Nasal cavity respiratory epithelium epithelial cell of viscerocranial mucosa (primary cell): ENCODE measurements around the gene UBXN10. TPM values are rescaled to one million over a fixed set of nuclear protein-coding genes. Genes with fewer than 3 reads are reported as not detected.

Experiments used
- total RNA-seq: library from RNA; depleted of rRNA; stranded (reverse); fragments of >200 nt; gene quantifications from 2 replicates; pipeline ENCODE4 v1.2.3, GENCODE V29; 2014

The UBXN10 gene
- total RNA-seq = under 0.01 and 0.21 TPM in 2 replicates

GRCh38 chr1:20185834-20186782, at the start of gene UBXN10, which contains the start of gene PLA2G2C:
TSS of gene UBXN10 (plus strand) at chr1:20186096. CDS start at chr1:20190562, 4,466 bp downstream.
TSS of gene PLA2G2C (minus strand) at chr1:20186518. CDS start at chr1:20177363, 9,155 bp downstream.

GRCh38 chr1:20138961-20139550, 46.8 kb upstream of the UBXN10 start, which contains the start of gene PLA2G2F:
TSS of gene PLA2G2F (plus strand) at chr1:20139323. CDS start at chr1:20139428, 105 bp downstream.

Other genes with a start within 250 kb of the UBXN10 start
- not detected in 2 replicates for gene PLA2G2A, start 206.5 kb upstream of the UBXN10 start, total RNA-seq
- not detected in 2 replicates for gene PLA2G5, start 115.9 kb upstream of the UBXN10 start, total RNA-seq
- not detected in 2 replicates for gene PLA2G2D, start 66.6 kb upstream of the UBXN10 start, total RNA-seq
- gene PLA2G2F, start 46.8 kb upstream of the UBXN10 start, total RNA-seq = under 0.01 TPM in 1 of 2 replicates, not detected in the other
- gene PLA2G2C, start 422 bp downstream of the UBXN10 start, total RNA-seq = not detected in 2 replicates
- gene VWA5B1, start 104.8 kb downstream of the UBXN10 start, total RNA-seq = not detected in 2 replicates